ENCODE results near the gene FUT7. TPM values are rescaled to one million over a fixed set of nuclear protein-coding genes. Genes with fewer than 3 reads are reported as not detected.
A peak's percentile ranks its signal among the peaks of the same experiment; 100 is the strongest.

The FUT7 gene
- total and polyA plus RNA-seq, 2 of the 13 experiments (the other 11 are each of a cell fraction or from before 2014, with no cell fraction given) = 0.05 TPM; not detected in 1

GRCh38 chr9:137008312-137008711 is 23.6 kb downstream of the FUT7 start (continued):
- TF ChIP-seq, protein P1, sequence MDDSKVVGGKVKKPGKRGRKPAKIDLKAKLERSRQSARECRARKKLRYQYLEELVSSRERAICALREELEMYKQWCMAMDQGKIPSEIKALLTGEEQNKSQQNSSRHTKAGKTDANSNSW (CRISPR knock-in tag; IDR thresholded peaks at IDR 0.05; ENCODE audit: borderline replicate concordance) = no peak
- no peak for TF ChIP-seq MEF2D (CRISPR knock-in tag; IDR thresholded peaks at IDR 0.05)

DNA sequence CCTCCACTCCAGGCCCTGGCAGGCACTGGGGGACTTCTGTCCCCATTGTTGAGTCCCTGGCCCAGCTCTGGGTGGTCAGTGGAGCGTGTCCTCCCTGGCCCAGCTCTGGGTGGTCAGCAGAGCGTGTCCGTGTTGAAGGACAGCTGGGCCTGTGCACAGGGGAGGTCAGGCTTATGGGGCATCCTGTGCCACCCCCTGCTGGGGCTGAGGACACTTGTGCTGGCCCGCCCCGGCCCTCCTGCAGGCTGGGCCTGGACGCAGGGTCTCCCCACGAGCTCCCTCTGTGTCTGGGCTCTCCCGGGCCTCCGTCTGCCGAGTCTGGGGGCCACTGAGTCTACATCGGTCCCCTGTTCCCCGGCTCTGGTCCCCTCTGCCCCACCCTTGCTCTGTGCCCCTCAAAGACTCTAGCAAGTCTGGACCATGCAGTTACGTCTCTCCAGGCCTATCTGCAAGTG is 24.0 kb downstream of the FUT7 start:
- 94% methylated on average over 3 of the region's 13 CpGs for WGBS (ENCODE audit: low lambda C conversion rate)
- TF ChIP-seq ESRRA (CRISPR knock-in tag; IDR thresholded peaks at IDR 0.05; ENCODE audit: low read depth) (no peak), POLR2A (IDR thresholded peaks at IDR 0.05; ENCODE audit: insufficient read depth in 1 of 2, low read depth in 2 of 2, low read length in 2 of 2) (no peak)
- H3K27me3 ChIP-seq (ENCODE audit: control insufficient read depth in 1 of 2, insufficient read depth in 2 of 2, low read length in 2 of 2) = no peaks in the 10 kb centered on the region
- H3K79me2 ChIP-seq (ENCODE audit: insufficient read depth, low read length) = no peaks in the 10 kb centered on the region
- intact Hi-C loops (cut with micrococcal nuclease; ENCODE audit: unreplicated experiment) = no loop called here
- POLR2A ChIA-PET = no interaction called here
- H3K36me3 ChIP-seq (replicated peaks in 1 of 2; ENCODE audit: control insufficient read depth in 1 of 2, insufficient read depth in 2 of 2, low read length in 2 of 2) = no peaks in the 10 kb centered on the region
- no peak overlapping the region for H3K4me3 ChIP-seq (replicated peaks in 1 of 3; ENCODE audit: insufficient read depth in 1 of 3, low read depth in 2 of 3, low read length in 3 of 3)
- no peaks in the 10 kb centered on the region for H4K20me1 ChIP-seq (ENCODE audit: insufficient read depth, low read length)
- in situ Hi-C loops (cut with HindIII; ENCODE audit: extremely low pct_ligation_motif_present, low pct_unique_long_range_greater_than_20kb) = no loop called here
- no peak overlapping the region for H3K27ac ChIP-seq (ENCODE audit: extremely low read length, insufficient read depth, low read length)
- FAIRE-seq (no peak), DNase-seq (ENCODE audit: low spot score) (no peak), ATAC-seq (peak; percentile 15)
- no peaks in the 10 kb centered on the region for H3K4me1 ChIP-seq (ENCODE audit: insufficient read depth, low read length)
- CTCF ChIA-PET (ENCODE audit: low intra/inter-chr PET ratio, low total read pairs) = no interaction called here
- H2AFZ ChIP-seq (ENCODE audit: low read length) = no peak overlapping the region
- BruUV-seq (replicated peaks) = no TSS peak
- H3K9ac ChIP-seq (ENCODE audit: insufficient read depth, low read depth, low read length) = no peak overlapping the region
- no peak overlapping the region for H3K4me2 ChIP-seq (ENCODE audit: low read depth, low read length)
- H3K9me3 ChIP-seq (ENCODE audit: low read length) = peaks cover 4% of the 10 kb centered on the region; the same call in 1 of the 2 replicates

DNA sequence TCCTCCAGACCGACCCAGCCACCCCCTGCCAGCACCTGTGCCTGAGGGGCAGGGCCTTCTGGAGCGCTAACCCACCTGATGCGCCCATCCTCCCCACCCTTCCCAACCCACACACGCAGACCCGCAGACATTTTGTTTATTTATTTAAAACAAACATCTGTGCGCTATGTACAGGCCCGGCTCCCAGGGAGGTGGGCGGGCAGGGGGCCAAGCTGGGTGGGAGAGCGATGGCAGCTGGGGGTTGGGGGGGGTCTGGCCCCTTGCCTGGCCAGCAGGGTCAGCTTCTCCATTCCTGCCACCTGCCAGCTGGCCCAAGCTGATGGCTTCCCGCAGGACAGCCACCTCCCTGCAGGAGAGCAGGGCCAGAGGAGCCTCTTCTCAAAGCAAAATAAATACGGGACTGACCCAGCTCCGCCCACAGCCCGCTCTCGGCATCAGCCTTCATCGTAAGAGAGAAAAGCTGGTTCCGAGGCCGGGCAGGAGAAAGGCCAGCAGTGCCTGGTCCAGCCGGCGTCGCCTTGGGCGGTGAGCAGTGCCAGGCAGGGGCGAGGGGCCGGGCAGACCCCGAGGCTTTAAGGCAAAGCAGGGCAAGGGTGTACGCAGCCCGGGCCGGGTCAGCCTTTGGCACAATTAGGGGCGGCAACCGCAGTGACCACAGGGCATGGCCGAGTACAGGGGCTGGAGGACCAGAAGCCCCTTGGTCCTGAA is 24.6 kb downstream of the FUT7 start:
- no peak; the same call in none of the 3 replicates for ATAC-seq
- H3K36me3 ChIP-seq (replicated peaks in 1 of 2; ENCODE audit: control insufficient read depth in 1 of 2, insufficient read depth in 2 of 2, low read length in 2 of 2) = no peaks in the 10 kb centered on the region
- DNase-seq (ENCODE audit: low spot score) = no peak
- no peak overlapping the region for H3K9ac ChIP-seq (ENCODE audit: insufficient read depth, low read depth, low read length)
- FAIRE-seq = no peak
- no peak overlapping the region for H3K27ac ChIP-seq (ENCODE audit: extremely low read length, insufficient read depth, low read length)
- no peak overlapping the region for H2AFZ ChIP-seq (ENCODE audit: low read length)
- no peak overlapping the region for H3K4me2 ChIP-seq (ENCODE audit: low read depth, low read length)
- ChIA-PET CTCF (ENCODE audit: low intra/inter-chr PET ratio, low total read pairs) (no interaction called here), POLR2A (no interaction called here)
- no peaks in the 10 kb centered on the region for H3K79me2 ChIP-seq (ENCODE audit: insufficient read depth, low read length)
- no TSS peak for BruUV-seq (replicated peaks)
- H3K9me3 ChIP-seq (ENCODE audit: low read length) = peaks cover 4% of the 10 kb centered on the region; the same call in 1 of the 2 replicates
- intact Hi-C loops (cut with micrococcal nuclease; ENCODE audit: unreplicated experiment) = no loop called here
- no peak overlapping the region for H3K4me3 ChIP-seq (replicated peaks in 1 of 3; ENCODE audit: insufficient read depth in 1 of 3, low read depth in 2 of 3, low read length in 3 of 3)
- H4K20me1 ChIP-seq (ENCODE audit: insufficient read depth, low read length) = no peaks in the 10 kb centered on the region
- H3K4me1 ChIP-seq (ENCODE audit: insufficient read depth, low read length) = peaks cover 5% of the 10 kb centered on the region
- no peaks in the 10 kb centered on the region for H3K27me3 ChIP-seq (ENCODE audit: control insufficient read depth in 1 of 2, insufficient read depth in 2 of 2, low read length in 2 of 2)
- in situ Hi-C loops (cut with HindIII; ENCODE audit: extremely low pct_ligation_motif_present, low pct_unique_long_range_greater_than_20kb) = no loop called here
- 58% methylated on average over 21 of the region's 30 CpGs for WGBS (ENCODE audit: low lambda C conversion rate)
- no peak for TF ChIP-seq TP53 (CRISPR knock-in tag; conservative IDR thresholded peaks at IDR 0.05)
- TF ChIP-seq ZNF782 (CRISPR knock-in tag; IDR thresholded peaks at IDR 0.05; ENCODE audit: borderline replicate concordance) = no peak
- no peak for TF ChIP-seq RFXAP (CRISPR knock-in tag; IDR thresholded peaks at IDR 0.05; ENCODE audit: borderline replicate concordance)
- TF ChIP-seq KAT7 (CRISPR knock-in tag; IDR thresholded peaks at IDR 0.05; ENCODE audit: borderline replicate concordance) = no peak
- peak; percentile 35; the same call in 1 of the 2 replicates for TF ChIP-seq PATZ1 (CRISPR knock-in tag; IDR thresholded peaks at IDR 0.05)
- no peak for TF ChIP-seq THAP7 (CRISPR knock-in tag; IDR thresholded peaks at IDR 0.05)
- no peak for TF ChIP-seq ZNF841 (CRISPR knock-in tag; IDR thresholded peaks at IDR 0.05; ENCODE audit: borderline replicate concordance)
- TF ChIP-seq ERF (CRISPR knock-in tag; IDR thresholded peaks at IDR 0.05) = no peak
- TF ChIP-seq ZNF256 (CRISPR knock-in tag; conservative IDR thresholded peaks at IDR 0.05) = no peak
- no peak for TF ChIP-seq SCMH1 (CRISPR knock-in tag; IDR thresholded peaks at IDR 0.05; ENCODE audit: borderline replicate concordance)
- no peak for TF ChIP-seq GLI4 (CRISPR knock-in tag; IDR thresholded peaks at IDR 0.05; ENCODE audit: borderline replicate concordance)
